Stomach (tissue), 4 donors: ENCODE measurements around the gene SRP68.

ENCODE experiments used
- POLR2A ChIP-seq, 4 donors: fragments of 450-650 bp; IDR thresholded peaks; one replicate each; pipeline ENCODE4 v1.6.1; 2016; ENCODE audit warnings: antibody characterized with exemption in 4 of 4, control low read depth in 2 of 4, mild to moderate bottlenecking in 1 of 4, moderate library complexity in 1 of 4
- POLR2AphosphoS5 ChIP-seq, 3 donors: sonication (generic); formaldehyde crosslinking; IDR thresholded peaks; one replicate each; pipeline ENCODE4 v1.6.1; 2016; ENCODE audit warnings: antibody characterized with exemption in 3 of 3
- TF ChIP-seq, protein P1 (sequence below), 7 experiments: fragments of 450-650 bp in 4 of 7; fragments of 200-600 bp in 3 of 7; sonication (generic) in 3 of 7; IDR thresholded peaks; one replicate each; pipeline ENCODE4 v1.5.1; 2016 to 2019; ENCODE audit warnings: antibody characterized with exemption in 7 of 7, control low read depth in 2 of 7, mild to moderate bottlenecking in 1 of 7

DNA sequence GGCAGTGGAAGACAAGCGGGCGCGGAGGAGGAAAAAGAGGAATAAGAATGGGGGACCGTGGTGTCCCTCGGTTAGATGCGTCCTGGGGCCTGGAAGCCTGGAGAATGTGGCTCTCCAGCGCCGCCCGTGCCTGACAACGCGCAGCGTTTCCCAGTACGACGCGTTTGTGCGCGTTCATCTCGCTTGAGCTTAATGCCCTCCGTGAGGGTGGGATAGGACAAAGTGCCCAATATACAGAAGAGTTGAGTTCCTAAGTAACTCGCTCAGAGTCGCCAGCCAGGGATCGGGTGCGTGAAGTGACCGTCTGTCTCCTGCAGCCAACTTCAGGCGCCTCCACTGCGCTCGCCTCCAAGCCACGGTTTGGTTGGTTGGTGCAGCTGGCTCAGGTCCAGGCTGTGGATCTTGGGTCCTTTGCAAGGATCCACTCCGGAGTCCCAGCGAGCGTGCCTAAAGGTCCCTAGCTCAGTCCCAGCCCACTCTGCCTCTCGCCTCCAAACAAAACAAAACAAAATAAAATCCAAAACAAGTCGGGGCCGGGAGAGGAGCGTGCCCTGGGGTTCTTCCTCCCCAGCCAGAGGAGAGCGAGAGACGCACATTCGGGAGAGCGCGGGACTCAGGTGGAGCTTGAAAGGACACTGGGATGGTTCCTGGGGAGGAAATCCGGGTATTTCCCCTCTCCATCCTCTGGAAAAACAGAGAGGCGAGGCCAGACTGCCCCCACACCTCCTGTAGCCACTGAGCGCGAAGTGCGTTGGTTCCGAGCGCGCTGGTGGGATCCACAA, 3.2 kb upstream of the SRP68 start:
- TF ChIP-seq POLR2AphosphoS5 (IDR thresholded peaks at IDR 0.05) = no peak
- TF ChIP-seq, protein P1, sequence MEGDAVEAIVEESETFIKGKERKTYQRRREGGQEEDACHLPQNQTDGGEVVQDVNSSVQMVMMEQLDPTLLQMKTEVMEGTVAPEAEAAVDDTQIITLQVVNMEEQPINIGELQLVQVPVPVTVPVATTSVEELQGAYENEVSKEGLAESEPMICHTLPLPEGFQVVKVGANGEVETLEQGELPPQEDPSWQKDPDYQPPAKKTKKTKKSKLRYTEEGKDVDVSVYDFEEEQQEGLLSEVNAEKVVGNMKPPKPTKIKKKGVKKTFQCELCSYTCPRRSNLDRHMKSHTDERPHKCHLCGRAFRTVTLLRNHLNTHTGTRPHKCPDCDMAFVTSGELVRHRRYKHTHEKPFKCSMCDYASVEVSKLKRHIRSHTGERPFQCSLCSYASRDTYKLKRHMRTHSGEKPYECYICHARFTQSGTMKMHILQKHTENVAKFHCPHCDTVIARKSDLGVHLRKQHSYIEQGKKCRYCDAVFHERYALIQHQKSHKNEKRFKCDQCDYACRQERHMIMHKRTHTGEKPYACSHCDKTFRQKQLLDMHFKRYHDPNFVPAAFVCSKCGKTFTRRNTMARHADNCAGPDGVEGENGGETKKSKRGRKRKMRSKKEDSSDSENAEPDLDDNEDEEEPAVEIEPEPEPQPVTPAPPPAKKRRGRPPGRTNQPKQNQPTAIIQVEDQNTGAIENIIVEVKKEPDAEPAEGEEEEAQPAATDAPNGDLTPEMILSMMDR (IDR thresholded peaks at IDR 0.05) = no peak
- TF ChIP-seq POLR2A (IDR thresholded peaks at IDR 0.05) = no peak
